ENCODE data around the gene RSRC2.

Gene RSRC2

GRCh38 chr12:122454739-122455138 is 72.0 kb downstream of the RSRC2 start:
- TF ChIP-seq FOXP2 (optimal IDR thresholded peaks at IDR 0.05; ENCODE audit: borderline replicate concordance, extremely low read depth, extremely low read length, insufficient read depth) (no peak), TAF1 (IDR thresholded peaks at IDR 0.05; ENCODE audit: borderline replicate concordance, insufficient read depth, low read length) (no peak), SIN3A (IDR thresholded peaks at IDR 0.05; ENCODE audit: borderline replicate concordance, insufficient read depth, low read length) (no peak), REST (IDR thresholded peaks at IDR 0.05; ENCODE audit: insufficient read depth in 1 of 2, low read depth in 2 of 2, low read length in 2 of 2) (no peak), POLR2AphosphoS5 (IDR thresholded peaks at IDR 0.05; ENCODE audit: low read depth, low read length) (no peak)

- TF ChIP-seq POLR2AphosphoS5 (IDR thresholded peaks at IDR 0.05; ENCODE audit: low read depth, low read length) (no peak), SIN3A (IDR thresholded peaks at IDR 0.05; ENCODE audit: borderline replicate concordance, insufficient read depth, low read length) (no peak), TAF1 (IDR thresholded peaks at IDR 0.05; ENCODE audit: borderline replicate concordance, insufficient read depth, low read length) (no peak), REST (IDR thresholded peaks at IDR 0.05; ENCODE audit: insufficient read depth in 1 of 2, low read depth in 2 of 2, low read length in 2 of 2) (no peak), FOXP2 (optimal IDR thresholded peaks at IDR 0.05; ENCODE audit: borderline replicate concordance, extremely low read depth, extremely low read length, insufficient read depth) (no peak)
Measured at GRCh38 chr12:122454250-122454721, 72.5 kb downstream of the RSRC2 start.

Measured in PFSK-1 (cell line).